ENCODE results near the gene CBL.

The CBL gene

GRCh38 chr11:119351232-119351631, 145.1 kb downstream of the CBL start:
- no peak for DNase-seq (ENCODE audit: low read depth)
- no peak overlapping the region for H3K4me3 ChIP-seq (ENCODE audit: low read depth, low read length)
- no peak for TF ChIP-seq CTCF (IDR thresholded peaks at IDR 0.05; ENCODE audit: low read depth, low read length, missing control alignments)

- DNase-seq (ENCODE audit: low read depth): no peak
- H3K4me3 ChIP-seq (ENCODE audit: low read depth, low read length): no peak overlapping the region
- TF ChIP-seq CTCF (IDR thresholded peaks at IDR 0.05; ENCODE audit: low read depth, low read length, missing control alignments): no peak
Observed at GRCh38 chr11:119352857-119353260, 146.7 kb downstream of the CBL start.

- no peak for TF ChIP-seq CTCF (IDR thresholded peaks at IDR 0.05; ENCODE audit: low read depth, low read length, missing control alignments)
- no peak for DNase-seq (ENCODE audit: low read depth)
- no peak overlapping the region for H3K4me3 ChIP-seq (ENCODE audit: low read depth, low read length)
Observed at GRCh38 chr11:119355091-119355843, 149.1 kb downstream of the CBL start.

- DNase-seq (ENCODE audit: low read depth): no peak
- peak overlapping the region; percentile 34 for H3K4me3 ChIP-seq (ENCODE audit: low read depth, low read length)
- TF ChIP-seq CTCF (IDR thresholded peaks at IDR 0.05; ENCODE audit: low read depth, low read length, missing control alignments): peak; percentile 90
Observed at GRCh38 chr11:119356349-119357031, 150.4 kb downstream of the CBL start.

- no peak for TF ChIP-seq CTCF (IDR thresholded peaks at IDR 0.05; ENCODE audit: low read depth, low read length, missing control alignments)
- H3K4me3 ChIP-seq (ENCODE audit: low read depth, low read length): no peak overlapping the region
- DNase-seq (ENCODE audit: low read depth): no peak
Observed at GRCh38 chr11:119357074-119357473, 150.9 kb downstream of the CBL start.
